Measurements from ENCODE around the gene FRYL. TPM values are rescaled to one million over a fixed set of nuclear protein-coding genes. Genes with fewer than 3 reads are reported as not detected.
"Not testable (repeated sequence)": the region's sequence is repeated elsewhere in the genome, so short reads cannot be mapped to it uniquely, and the experiment has no call there.

Gene FRYL
- total and polyA plus RNA-seq, 2 donors (not counting 1 experiment from before 2014, with no cell fraction given), result 20.3 to 61.4 TPM

DNA sequence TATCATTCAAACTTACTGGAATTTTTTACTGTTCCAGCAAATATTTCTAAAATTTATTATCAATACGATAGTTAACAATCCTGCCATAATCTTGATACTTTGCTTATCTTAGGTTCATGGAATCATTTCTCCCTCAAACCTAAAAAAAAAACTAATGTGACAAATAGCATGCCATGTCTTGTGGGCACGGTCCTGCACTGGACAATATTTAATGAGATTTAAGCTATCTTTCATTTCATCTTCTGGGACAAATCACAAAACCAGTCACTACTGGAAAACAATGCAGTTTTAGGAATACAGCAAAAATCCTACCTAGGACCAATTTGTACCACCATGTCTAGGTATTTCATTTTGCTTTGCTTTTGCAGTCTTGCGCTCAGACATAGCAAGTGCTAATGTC lies 93.7 kb downstream of the FRYL start:
- no peak overlapping the region for H3K9ac ChIP-seq (ENCODE audit: insufficient read depth, low read length)
- H3K4me2 ChIP-seq (ENCODE audit: extremely low read depth, insufficient read depth, low read length), result no peak overlapping the region
- no peaks in the 10 kb centered on the region for H3K27me3 ChIP-seq (ENCODE audit: control insufficient read depth, insufficient read depth, low read length)
- no peak for DNase-seq (ENCODE audit: low read depth in 2 of 2)
- no peaks in the 10 kb centered on the region for H3K9me3 ChIP-seq (ENCODE audit: control insufficient read depth, insufficient read depth, low read depth, low read length)
- H3K27ac ChIP-seq (ENCODE audit: insufficient read depth, low read length), result no peak overlapping the region
- no peak overlapping the region for H3K4me3 ChIP-seq (replicated peaks in 1 of 4; ENCODE audit: control extremely low read depth in 1 of 4, insufficient read depth in 1 of 4, low read depth in 3 of 4, low read length in 4 of 4)
- no peaks in the 10 kb centered on the region for H4K20me1 ChIP-seq (ENCODE audit: control insufficient read depth, extremely low read depth, insufficient read depth, low read length)
- no peaks in the 10 kb centered on the region for H3K4me1 ChIP-seq (ENCODE audit: control insufficient read depth, extremely low read depth, insufficient read depth, low read length)
- no peaks in the 10 kb centered on the region for H3K36me3 ChIP-seq (ENCODE audit: control insufficient read depth, insufficient read depth, low read length)
- no peak overlapping the region for H2AFZ ChIP-seq (ENCODE audit: low read length)
- TF ChIP-seq, protein P1, sequence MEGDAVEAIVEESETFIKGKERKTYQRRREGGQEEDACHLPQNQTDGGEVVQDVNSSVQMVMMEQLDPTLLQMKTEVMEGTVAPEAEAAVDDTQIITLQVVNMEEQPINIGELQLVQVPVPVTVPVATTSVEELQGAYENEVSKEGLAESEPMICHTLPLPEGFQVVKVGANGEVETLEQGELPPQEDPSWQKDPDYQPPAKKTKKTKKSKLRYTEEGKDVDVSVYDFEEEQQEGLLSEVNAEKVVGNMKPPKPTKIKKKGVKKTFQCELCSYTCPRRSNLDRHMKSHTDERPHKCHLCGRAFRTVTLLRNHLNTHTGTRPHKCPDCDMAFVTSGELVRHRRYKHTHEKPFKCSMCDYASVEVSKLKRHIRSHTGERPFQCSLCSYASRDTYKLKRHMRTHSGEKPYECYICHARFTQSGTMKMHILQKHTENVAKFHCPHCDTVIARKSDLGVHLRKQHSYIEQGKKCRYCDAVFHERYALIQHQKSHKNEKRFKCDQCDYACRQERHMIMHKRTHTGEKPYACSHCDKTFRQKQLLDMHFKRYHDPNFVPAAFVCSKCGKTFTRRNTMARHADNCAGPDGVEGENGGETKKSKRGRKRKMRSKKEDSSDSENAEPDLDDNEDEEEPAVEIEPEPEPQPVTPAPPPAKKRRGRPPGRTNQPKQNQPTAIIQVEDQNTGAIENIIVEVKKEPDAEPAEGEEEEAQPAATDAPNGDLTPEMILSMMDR (conservative IDR thresholded peaks at IDR 0.05 in 1 of 2, IDR thresholded peaks at IDR 0.05 in 1 of 2; ENCODE audit: low read depth in 1 of 2, low read length in 2 of 2), result no peak
- TF ChIP-seq EZH2 (IDR thresholded peaks at IDR 0.05; ENCODE audit: low read length, missing control alignments), result no peak
- H3K79me2 ChIP-seq (ENCODE audit: control insufficient read depth, insufficient read depth, low read length), result peaks cover 2% of the 10 kb centered on the region

DNA sequence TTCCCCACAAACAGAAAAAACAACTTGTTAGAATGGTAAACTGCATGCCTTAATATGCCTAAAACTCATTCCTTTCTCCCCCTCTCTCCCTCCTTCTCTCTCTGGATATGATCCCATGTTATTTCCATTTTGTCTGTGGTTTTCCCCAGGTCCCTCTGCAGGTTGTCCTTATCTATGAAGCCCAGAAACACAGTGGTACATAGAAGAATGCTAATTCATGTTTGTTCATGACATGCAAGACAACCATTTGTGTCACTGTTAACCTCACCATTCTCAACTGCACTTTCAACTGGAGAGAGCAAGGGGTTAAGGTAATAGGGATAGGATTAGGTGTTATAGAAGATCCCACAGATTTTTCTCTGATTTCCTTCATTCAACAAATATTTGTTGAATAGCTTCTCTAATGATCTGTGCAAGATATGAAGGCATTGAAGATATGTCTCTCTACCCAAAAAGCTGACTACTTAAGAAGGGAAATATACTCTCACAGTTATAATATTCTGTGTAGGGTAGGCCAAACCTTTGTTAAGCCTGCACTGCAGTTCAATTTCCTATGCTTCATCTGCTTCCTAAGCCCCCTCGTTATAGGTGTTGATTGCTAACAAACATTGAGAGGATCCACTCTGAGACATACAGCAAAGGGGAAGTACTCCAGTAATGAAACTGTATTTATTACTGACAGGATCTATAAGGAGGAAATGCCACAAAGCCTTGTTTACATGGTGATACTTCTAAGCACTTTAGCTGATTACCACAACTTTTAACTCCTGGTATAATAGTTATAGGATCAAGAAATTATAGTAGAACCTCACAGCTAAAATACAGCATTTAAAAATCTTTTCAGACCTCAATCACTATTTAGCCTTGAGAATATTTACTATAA lies 96.1 kb downstream of the FRYL start:
- Histone ChIP-seq H4K20me1 (ENCODE audit: control insufficient read depth, extremely low read depth, insufficient read depth, low read length) (no peaks in the 10 kb centered on the region), H3K4me2 (ENCODE audit: extremely low read depth, insufficient read depth, low read length) (no peak overlapping the region), H3K36me3 (ENCODE audit: control insufficient read depth, insufficient read depth, low read length) (no peaks in the 10 kb centered on the region), H3K9me3 (ENCODE audit: control insufficient read depth, insufficient read depth, low read depth, low read length) (no peaks in the 10 kb centered on the region), H3K27ac (ENCODE audit: insufficient read depth, low read length) (no peak overlapping the region), H2AFZ (ENCODE audit: low read length) (no peak overlapping the region), H3K9ac (ENCODE audit: insufficient read depth, low read length) (no peak overlapping the region), H3K4me1 (ENCODE audit: control insufficient read depth, extremely low read depth, insufficient read depth, low read length) (no peaks in the 10 kb centered on the region), H3K79me2 (ENCODE audit: control insufficient read depth, insufficient read depth, low read length) (peaks cover 2% of the 10 kb centered on the region), H3K4me3 (replicated peaks in 1 of 4; ENCODE audit: control extremely low read depth in 1 of 4, insufficient read depth in 1 of 4, low read depth in 3 of 4, low read length in 4 of 4) (no peak overlapping the region), H3K27me3 (ENCODE audit: control insufficient read depth, insufficient read depth, low read length) (no peaks in the 10 kb centered on the region)
- peak in 1 of 2 donors; percentile 20 for DNase-seq (ENCODE audit: low read depth in 2 of 2)
- TF ChIP-seq EZH2 (IDR thresholded peaks at IDR 0.05; ENCODE audit: low read length, missing control alignments), result no peak
- TF ChIP-seq, protein P1 (conservative IDR thresholded peaks at IDR 0.05 in 1 of 2, IDR thresholded peaks at IDR 0.05 in 1 of 2; ENCODE audit: low read depth in 1 of 2, low read length in 2 of 2), result no peak

DNA sequence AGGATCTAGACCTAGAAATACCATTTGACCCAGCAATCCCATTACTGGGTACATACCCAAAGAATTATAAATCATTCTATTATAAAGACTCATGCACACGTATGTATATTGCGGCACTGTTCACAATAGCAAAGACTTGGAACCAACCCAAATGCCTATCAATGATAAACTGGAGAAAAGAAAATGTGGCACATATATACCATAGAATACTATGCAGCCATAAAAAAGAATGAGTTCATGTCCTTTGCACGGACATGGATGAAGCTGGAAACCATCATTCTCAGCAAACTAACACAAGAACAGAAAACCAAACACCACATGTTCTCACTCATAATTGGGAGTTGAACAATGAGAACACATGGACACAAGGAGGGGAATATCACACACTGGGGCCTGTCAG lies 97.2 kb downstream of the FRYL start:
- H3K27me3 ChIP-seq (ENCODE audit: control insufficient read depth, insufficient read depth, low read length); H3K4me3 ChIP-seq (replicated peaks in 1 of 4; ENCODE audit: control extremely low read depth in 1 of 4, insufficient read depth in 1 of 4, low read depth in 3 of 4, low read length in 4 of 4); H3K4me2 ChIP-seq (ENCODE audit: extremely low read depth, insufficient read depth, low read length); H3K27ac ChIP-seq (ENCODE audit: insufficient read depth, low read length); H4K20me1 ChIP-seq (ENCODE audit: control insufficient read depth, extremely low read depth, insufficient read depth, low read length); DNase-seq (ENCODE audit: low read depth in 2 of 2); H3K79me2 ChIP-seq (ENCODE audit: control insufficient read depth, insufficient read depth, low read length); H3K4me1 ChIP-seq (ENCODE audit: control insufficient read depth, extremely low read depth, insufficient read depth, low read length); H3K9me3 ChIP-seq (ENCODE audit: control insufficient read depth, insufficient read depth, low read depth, low read length); H3K36me3 ChIP-seq (ENCODE audit: control insufficient read depth, insufficient read depth, low read length); H2AFZ ChIP-seq (ENCODE audit: low read length); H3K9ac ChIP-seq (ENCODE audit: insufficient read depth, low read length): not testable (repeated sequence)

Data from fibroblast of lung (primary cell).